Natural killer cell treated with Interleukin-12 subunit alpha and Interleukin-12 subunit beta and Interleukin-15 and Interleukin-18, amount 100 ng/mL, for 72 hours (primary cell): ENCODE measurements around the gene IVNS1ABP. TPM values are rescaled to one million over a fixed set of nuclear protein-coding genes. Genes with fewer than 3 reads are reported as not detected.
"Not testable (repeated sequence)": the region's sequence is repeated elsewhere in the genome, so short reads cannot be mapped to it uniquely, and the experiment has no call there.

ENCODE experiments used
- ATAC-seq, 2 donors: fragments of 150-1000 bp; cut with Tn5 transposase in 1 of 2; sonication (Bioruptor Pico), chemical (Tn5 transposase) in 1 of 2; 2 replicates each; pipeline ENCODE4 v1.10.0; 2021
- DNase-seq: peaks from one replicate; pipeline ENCODE4 v3.0.0; 2022; ENCODE audit warnings: low spot score
- H3K27ac Mint-ChIP-seq, 2 donors: 1 replicate in 1 of 2; 2 replicates in 1 of 2; pipeline ENCODE4 v1.8.0; 2022; ENCODE audit warnings: mixed read lengths in 2 of 2, mild to moderate bottlenecking in 1 of 2, moderate library complexity in 1 of 2
- H3K27me3 Mint-ChIP-seq, 2 donors: 1 replicate in 1 of 2; 2 replicates in 1 of 2; pipeline ENCODE4 v1.8.0; 2022; ENCODE audit warnings: mixed read lengths in 2 of 2
- H3K36me3 Mint-ChIP-seq: one replicate; pipeline ENCODE4 v1.8.0; 2022; ENCODE audit warnings: mixed read lengths
- H3K4me1 Mint-ChIP-seq, 2 donors: 1 replicate in 1 of 2; 2 replicates in 1 of 2; pipeline ENCODE4 v1.8.0; 2022; ENCODE audit warnings: low read depth in 2 of 2, mixed read lengths in 2 of 2, mild to moderate bottlenecking in 1 of 2
- H3K4me3 Mint-ChIP-seq: one replicate; pipeline ENCODE4 v1.8.0; 2022; ENCODE audit warnings: mixed read lengths
- H3K9me3 Mint-ChIP-seq: 2 replicates; pipeline ENCODE4 v1.8.0; 2022; ENCODE audit warnings: mixed read lengths
- total RNA-seq, 2 donors: library from RNA; stranded (reverse); gene quantifications; one replicate each; pipeline ENCODE4 v1.2.3, GENCODE V29; 2022

Gene IVNS1ABP
- total RNA-seq, 2 donors from 2014 or later = 744 to 950 TPM

GRCh38 chr1:185251928-185252327, 65.1 kb downstream of the IVNS1ABP start:
- H3K4me1 Mint-ChIP-seq, H3K4me3 Mint-ChIP-seq, ATAC-seq, H3K27me3 Mint-ChIP-seq, H3K9me3 Mint-ChIP-seq, DNase-seq, H3K36me3 Mint-ChIP-seq, H3K27ac Mint-ChIP-seq: not testable (repeated sequence)

GRCh38 chr1:185250063-185250462, 67.0 kb downstream of the IVNS1ABP start:
- no peak for ATAC-seq

GRCh38 chr1:185249563-185249962, 67.5 kb downstream of the IVNS1ABP start:
- ATAC-seq = no peak
- Mint-ChIP-seq H3K4me3 (no peak overlapping the region), H3K4me1 (peaks cover 0 to 2% of the 10 kb centered on the region in 2 donors), H3K36me3 (peaks cover under 1% of the 10 kb centered on the region), H3K27ac (no peak overlapping the region), H3K9me3 (no peaks in the 10 kb centered on the region), H3K27me3 (no peaks in the 10 kb centered on the region)
- no peak for DNase-seq

More at GRCh38 chr1:185250063-185250462, 67.0 kb downstream of the IVNS1ABP start:
- Mint-ChIP-seq H3K4me1 (no peaks in the 10 kb centered on the region), H3K4me3 (no peak overlapping the region), H3K27ac (no peak overlapping the region), H3K36me3 (peaks cover 5% of the 10 kb centered on the region), H3K9me3 (peaks cover 4% of the 10 kb centered on the region), H3K27me3 (no peaks in the 10 kb centered on the region)
- no peak for DNase-seq

Other genes with a start within 250 kb of the IVNS1ABP start
- 10 to 100 TPM; 10.6 to 15.0 TPM for gene TRMT1L, start 160.3 kb downstream of the IVNS1ABP start, total RNA-seq
- gene SWT1, start 160.1 kb downstream of the IVNS1ABP start, total RNA-seq = 1 to 10 TPM; 2.2 to 2.3 TPM